Stimulated activated naive CD4-positive, alpha-beta T cell (primary cell): ENCODE measurements around the gene FEZF2.

Source experiments
- DNase-seq, 6 experiments: peaks; one replicate each; lab custom pipeline; 2025; lab: John Stamatoyannopoulos, UW

Gene FEZF2

DNA sequence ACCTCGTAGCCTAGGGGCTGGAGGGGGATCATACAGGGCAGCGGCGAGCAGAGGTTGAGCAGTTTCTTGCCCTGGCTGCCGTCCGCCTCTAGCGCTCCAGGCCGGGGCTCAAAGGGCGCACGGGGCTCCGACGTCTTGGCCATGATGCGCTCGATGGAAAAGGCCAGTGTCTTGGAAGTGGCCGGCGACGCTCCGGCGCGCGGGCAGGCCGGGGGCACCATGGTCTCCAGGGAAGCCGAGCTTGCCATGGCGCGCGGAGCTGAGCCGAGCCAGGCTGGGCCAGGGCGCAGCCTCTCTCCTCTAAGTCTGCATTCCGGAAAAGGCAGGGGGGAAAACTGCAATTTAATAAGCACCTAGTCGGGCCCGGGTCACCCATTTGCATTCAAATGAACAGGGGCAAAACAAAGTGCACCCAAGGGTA lies 719 bp downstream of the FEZF2 start:
- DNase-seq, result no peak

DNA sequence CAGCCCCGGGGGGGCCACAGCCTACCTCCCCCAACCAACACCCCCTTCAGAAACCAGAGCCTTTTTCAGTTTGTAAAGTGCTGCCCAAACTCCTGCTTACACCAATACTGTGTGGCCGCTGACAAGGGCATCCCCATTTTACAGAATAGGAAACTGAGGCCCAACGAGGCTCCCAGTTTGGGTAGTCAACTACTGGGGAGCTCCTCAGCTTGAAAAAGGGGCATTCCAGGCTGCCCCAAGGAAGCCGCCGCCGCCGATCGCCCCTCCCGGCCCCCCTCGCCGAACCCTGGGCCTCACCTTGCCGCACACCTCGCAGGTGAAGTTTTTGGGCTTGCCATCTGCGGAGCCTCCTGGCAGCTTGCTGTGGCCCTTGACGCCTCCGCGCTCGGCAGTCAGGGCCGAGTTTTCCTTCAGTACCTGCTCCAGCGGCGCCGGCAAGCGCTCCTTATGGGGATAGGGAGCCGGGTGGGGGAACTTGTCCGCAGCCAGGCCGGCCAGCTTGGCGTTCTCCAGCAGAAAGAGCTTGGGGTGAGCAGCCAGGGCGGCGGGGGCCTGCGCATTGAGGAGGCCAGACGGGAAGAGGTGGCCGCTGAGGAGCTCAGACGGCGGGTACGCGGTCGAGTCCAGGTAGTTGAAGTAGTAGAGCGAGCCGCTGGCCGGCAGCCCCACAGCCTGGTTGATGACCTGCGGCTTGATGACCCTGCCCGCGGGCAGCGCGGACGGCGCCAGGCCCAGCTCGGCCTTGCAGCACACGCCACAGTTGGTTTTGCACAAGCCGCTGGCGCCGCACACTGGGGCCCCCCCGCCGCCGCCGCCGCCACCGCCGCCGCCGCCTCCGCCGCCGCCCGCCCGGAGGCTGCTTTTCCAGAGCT lies 1.4 kb downstream of the FEZF2 start:
- DNase-seq, result no peak

DNA sequence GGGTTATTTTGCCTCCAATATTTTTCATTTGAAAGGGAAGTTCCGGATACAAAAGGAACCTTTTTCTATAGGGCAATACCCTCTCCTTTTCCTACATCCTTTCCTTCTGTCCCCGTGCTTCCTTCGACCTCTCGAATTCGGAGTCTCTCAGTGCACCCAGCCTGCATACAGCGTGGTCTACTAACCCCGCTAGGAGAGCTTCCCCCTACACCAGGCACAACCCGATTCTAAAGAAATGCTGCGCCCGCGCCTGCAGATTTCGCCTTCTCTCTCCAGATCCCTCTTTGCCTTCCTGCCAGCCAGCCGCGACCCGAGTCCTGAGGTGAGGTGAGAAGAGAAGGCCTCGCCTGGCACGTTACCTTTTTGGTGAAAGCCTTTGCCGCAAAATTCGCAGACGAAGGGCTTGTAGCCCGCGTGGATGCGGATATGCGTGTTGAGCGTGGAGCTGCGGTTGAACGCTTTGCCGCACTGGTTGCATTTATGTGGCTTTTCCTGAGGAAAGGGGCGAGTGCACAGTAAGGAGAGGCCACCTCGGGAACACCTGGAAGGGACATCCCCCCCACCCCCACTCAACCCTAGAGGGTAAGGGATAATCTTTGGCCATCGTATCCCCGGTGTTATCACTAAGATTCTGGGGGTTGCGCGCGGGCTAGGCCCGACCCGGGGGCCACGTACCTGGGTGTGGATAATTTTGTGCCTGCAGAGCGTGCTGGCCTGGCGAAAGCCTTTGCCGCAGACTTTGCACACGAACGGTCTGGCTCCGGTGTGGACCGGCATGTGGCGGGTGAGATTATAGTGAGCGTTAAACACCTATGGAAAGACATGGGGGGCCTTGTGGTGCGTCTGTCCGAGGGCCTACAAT lies 2.3 kb downstream of the FEZF2 start:
- DNase-seq, result no peak

DNA sequence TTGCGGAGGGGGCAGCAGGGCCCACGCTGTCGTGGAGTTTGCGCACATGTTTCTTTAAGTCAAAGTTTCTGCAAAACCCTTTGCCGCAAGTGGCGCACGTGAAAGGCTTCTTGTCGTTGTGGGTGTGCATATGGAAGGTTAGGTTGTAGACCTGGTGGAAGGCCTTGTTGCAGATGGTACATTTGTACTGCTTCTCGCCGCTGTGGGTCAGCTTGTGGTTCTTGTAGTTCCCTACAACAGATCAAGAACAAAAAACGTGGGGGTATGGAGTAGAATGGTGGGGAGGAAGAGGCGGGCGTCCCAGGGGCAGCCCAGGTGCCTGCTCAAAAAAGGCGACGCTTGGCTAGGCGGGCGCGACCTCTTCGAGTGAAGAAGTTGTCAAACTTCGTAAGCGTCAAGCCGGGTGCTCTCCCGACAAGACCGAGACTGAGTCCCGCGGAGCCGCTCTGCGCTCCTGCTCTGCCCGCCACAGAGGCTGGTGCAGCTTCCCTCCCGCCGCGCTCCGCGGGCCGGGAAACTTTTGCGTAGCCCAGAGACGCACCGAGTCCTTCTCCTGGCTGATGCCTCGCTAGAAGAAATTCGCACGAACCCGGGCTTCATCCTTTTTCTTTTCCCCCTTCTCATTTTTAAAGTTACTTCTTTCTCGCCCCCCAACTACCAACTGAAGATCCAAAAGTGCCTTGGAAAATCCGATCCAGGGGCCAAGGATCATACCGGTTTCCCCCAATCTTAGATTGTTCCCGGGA lies 3.1 kb downstream of the FEZF2 start:
- DNase-seq, result no peak

DNA sequence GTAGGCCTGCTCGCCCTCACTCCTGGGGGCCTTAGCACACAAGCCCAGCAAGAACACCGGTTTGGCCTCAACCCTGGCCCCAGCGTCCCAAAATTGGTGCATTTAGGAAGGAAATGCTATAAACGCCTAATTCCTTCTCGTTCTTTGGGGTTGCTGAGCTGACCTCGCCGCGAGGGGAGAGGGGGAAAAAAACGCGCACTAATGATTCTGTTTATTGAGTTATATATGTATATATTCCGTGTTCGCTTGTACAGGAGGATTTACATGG lies 3.9 kb downstream of the FEZF2 start:
- no peak for DNase-seq

DNA sequence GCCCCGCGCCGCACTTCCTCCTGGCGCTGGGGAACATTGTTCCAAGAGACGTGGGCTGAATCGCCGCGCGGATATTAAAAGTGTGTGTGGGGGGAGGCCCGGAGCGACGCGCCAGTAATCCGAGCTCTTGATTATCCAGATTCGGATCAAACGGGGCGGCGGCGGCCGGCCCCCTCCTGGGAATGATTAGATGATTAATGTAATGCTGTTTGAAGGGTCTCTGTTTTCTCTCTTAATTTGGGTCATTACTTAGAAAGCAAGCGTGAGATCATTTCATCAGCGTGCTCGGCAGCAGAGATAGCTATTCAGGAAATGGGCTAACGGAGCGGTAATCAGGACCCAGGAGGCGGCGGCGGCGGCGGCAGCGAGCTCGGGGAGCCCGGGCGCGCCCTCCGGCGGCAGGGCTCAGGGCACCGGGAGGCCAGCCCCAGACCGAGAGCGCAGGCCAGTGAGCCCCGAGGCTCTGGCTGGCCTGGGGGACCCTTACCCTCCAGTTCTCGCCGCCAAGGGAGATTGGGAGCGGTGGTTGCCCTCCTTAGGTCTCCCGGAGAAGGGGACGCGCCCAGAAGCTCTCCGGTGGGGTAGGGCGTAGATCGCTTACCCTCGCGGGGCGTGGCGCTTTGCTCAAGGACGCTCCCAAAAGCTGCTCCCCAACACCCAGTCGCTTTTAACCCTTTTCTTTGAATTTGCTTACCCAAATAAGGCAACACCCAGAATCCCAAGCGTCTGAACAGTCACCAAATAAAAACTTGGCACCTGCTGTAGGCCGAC lies 4.5 kb downstream of the FEZF2 start:
- DNase-seq, result no peak

DNA sequence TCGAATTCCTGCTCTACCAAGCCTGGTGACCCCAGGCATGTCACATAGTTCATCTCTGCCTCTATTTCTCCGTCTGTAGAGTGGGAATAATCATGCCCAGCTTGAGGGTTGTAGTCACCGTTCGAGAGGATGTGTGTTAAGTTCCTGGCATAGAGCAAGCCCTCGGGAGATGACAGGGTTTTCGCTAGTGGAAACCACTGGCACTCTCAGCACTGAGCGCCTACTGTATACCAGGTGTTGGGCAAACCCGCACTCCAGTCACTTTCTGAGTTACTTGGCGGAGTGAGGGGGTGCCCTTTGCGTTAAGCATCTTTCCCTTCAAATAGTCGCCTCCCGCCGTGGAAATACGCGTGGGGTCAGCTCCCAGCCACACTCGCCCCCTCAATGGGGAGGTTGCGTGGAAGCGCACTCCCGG lies 5.1 kb downstream of the FEZF2 start:
- DNase-seq, result no peak

DNA sequence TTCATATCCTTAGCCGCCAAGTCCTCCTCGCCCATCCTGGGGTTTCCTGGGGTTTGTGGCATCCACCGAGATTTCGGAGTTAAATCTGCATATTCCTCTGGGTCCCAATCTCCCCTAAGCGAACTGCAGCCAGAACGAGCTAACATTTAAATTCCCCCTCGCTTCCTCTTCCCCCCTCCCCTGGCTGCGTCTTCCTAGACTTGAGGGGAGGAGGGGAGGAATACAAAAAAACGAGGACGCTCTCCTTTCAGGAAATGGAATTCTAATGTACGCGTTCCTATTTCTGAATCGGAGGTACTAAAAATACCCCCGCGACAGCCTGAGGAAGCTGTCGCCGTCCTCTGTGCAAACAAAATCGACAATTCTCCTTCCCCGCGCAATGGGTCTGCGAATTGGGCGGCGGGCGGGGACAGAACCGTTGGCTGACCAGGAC lies 5.6 kb downstream of the FEZF2 start:
- DNase-seq, result no peak

DNA sequence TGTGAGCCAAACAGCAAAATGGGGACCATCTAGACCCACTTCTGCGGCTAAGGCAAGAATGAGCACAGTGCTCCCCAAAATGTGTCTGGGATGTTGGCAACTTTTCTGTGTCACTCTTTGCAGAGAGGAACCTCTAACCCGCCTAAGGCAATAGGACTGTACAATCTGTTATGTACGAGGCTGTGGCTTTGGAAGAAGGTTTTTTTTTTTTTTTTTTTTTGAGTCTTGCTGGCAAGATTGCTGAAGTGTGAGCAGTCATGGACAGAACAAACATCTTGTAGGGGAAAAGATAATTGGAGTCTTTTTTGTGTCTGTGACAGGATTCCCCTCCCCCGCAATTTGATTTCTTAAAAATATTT lies 7.2 kb downstream of the FEZF2 start:
- DNase-seq, result no peak

DNA sequence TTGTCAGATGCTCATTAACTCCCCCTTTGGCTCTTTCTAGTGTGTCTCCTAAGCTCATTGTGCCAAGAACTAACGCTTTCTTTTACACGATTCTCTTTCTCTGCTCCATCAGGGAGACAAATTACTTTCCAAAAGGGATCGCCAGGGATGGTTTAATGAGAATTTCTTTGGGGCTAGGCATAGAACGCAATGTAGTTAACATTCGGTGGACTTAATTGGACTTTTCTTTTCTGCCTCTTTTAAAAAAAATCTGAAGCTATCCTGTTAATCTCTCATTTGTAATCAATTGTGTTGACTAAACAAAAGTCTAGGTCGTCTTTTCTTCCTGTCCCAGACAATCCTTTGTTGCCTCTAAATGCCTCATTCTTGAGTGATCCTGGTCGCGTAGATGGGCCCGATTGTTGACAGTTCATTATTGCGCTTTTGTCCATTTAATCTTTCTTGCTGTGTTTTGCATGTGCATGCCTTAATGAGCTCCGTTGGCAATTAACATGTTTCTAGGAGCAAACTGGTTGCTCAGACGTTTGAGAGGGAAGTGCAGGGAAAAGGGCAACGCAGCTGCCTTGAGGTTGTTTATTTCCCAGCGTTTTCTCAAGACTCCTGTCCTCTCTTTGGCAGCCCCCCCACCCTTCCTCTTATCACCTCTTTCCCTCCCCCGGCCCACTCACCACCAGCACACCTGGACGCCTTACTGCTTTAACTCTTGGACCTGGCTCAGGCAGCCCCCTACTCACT lies 7.8 kb downstream of the FEZF2 start:
- no peak for DNase-seq

DNA sequence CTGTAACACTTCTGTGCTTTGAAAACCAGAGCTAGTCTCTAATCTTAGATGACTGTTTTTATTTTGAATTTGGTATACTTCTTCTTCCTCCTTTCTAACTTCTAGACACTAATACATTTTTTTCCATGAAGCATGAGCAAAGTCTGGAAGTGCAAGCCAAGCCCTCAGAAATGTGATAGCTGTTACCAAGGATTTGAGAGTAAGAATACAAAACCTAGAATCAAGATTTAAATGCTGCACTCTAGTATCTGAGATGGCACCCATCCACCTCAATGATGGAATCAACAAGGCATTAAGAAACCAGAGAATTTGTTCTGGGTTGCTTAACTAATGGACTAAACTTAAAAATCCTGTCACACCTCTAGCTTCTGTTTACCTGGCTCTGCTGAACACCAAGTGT lies 9.2 kb downstream of the FEZF2 start:
- no peak for DNase-seq

DNA sequence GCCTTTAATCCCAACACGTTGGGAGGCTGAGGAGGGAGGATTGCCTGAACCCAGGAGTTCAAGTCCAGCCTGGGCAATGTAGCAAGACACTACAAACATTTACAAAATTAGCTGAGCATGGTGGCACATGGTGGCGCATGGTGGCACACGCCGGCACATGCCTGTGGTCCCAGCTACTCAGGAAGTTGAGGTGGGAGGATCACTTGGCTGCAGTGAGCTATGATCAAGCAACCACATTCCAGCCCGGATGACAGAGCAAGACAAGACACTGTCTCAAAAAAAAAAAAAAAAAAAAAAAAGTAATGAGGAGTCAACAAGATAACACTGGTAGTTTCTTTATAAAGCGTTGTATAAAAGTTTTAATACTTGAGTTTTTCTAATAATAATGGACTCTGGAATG lies 10.1 kb downstream of the FEZF2 start:
- DNase-seq, result no peak

DNA sequence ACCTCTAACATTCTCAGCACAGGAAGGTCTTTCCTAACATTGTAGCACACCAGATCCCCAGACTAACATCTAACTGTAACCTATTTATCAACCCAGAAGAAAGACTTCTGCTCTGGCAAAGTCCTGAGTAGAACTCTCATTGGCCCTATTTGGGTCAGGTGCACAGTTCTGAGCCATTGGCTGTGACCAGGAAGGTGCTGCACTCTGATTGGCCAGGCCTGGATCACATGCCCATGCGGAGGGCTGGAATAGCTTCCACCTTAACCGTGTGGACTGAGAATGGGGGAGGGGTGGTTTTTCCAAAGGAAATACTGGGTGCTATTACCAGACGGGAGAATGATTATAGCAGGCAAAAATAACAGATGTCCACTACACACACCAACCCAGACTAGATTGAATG lies 11.5 kb downstream of the FEZF2 start:
- DNase-seq, result no peak

DNA sequence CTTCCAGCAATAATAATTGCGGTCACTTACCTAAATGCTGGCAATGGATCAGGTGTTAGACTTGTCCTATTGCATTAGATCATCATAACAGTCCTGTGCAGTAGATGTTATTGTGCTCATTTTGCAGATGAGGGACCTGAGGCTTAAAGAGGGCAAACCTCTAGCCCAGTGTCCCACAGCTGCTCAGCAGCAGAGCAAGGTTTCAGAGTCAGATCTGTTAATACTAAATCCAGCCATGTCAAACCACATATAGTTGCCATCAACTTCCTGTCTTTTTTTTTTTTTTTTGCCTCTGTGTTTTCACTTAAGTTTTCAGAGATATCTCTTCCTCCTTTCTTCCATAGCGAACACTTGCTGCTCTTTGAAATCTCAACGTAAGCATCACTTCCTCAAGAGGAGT lies 12.1 kb downstream of the FEZF2 start:
- DNase-seq, result no peak

DNA sequence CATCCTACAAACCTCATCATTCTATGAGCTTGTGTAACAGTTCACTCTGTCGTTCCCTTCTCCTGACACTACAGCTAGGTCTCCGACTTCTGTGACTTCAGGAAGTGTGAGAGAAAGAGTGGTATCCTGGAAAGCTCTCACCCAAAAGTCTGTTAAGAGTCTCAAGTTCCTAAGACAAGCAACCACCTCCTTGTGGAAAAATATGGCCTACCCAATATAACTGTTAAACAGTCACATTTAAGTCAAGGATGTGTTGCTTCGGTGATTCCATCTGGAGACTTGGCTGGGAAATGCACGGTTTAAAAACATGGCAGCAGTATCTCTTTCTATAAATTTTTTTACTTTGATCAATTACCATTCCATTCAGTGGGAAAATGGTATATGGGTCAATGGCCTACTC lies 13.8 kb downstream of the FEZF2 start:
- DNase-seq, result no peak

DNA sequence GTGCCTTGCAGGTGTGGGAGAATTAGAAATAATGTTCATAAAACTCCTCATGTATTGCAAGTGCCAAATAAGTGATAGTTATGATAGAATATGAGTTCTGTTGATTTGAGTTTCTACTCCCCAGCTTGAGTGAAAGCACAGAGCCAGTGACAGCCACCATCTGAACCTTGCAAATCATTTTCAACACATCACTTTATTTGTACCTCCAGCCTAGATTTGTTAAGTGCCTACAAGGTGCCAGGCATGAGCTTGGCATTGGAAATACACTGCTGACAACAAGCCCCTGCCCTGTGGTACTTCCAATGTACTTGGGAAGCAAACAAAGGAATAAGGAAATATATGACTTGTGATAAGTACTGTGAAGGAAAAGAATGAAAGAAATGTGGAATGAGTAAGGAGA lies 17.0 kb downstream of the FEZF2 start:
- no peak for DNase-seq

DNA sequence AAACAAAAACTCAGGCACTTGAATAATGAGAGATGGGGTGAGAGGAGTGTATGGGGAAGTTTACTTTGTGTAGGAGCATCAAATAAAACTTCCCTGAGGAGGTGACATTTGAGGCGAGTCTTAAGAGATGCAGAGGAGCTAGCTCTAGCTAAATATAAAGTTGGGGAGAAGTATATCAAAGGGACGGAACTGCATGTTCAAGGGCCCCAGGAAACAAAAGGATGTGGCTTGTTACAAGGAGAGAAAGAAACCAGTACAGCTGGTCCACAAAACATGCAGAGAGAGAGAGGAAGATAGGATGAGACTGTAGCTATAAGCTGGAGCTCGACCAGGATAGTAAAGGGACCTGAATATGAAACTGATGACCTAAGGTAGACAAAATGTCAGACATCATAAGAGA lies 17.6 kb downstream of the FEZF2 start:
- DNase-seq, result no peak

DNA sequence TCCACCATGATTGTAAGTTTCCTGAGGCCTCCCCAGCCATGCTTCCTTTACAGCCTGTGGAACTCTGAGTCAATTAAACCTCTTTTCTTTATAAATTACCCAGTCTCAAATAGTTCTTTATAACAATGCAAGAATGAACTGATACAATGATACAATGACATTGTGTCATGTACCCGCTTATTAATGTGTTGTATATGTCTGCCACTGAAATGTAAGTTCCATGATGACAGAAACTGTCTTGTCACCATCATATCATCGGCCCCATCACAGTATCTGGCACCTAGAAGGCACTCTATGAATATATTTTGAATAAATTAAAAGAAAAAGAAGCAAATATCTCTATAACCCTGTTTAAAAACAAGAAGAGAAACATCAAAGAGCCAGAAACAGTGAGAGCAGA lies 29.6 kb downstream of the FEZF2 start:
- DNase-seq, result no peak

DNA sequence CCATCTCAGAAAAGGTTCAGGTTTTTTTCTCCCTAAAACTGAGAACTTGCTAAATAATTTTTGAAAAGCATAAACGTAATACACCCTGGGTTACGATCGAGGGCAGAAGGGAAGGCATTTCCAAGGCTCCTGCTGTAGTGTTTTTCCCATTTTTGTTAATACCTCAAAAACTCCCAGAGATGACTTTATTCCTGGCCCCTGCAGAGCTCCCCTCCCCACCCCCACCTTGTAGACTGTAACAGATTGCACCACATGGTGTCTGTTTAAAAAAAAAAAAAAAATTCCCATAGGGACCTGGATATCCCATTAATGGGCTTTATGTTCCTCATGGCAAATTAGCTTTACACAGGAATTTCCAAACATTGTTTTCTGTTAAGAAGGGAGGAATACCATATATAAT lies 38.2 kb downstream of the FEZF2 start:
- no peak for DNase-seq

DNA sequence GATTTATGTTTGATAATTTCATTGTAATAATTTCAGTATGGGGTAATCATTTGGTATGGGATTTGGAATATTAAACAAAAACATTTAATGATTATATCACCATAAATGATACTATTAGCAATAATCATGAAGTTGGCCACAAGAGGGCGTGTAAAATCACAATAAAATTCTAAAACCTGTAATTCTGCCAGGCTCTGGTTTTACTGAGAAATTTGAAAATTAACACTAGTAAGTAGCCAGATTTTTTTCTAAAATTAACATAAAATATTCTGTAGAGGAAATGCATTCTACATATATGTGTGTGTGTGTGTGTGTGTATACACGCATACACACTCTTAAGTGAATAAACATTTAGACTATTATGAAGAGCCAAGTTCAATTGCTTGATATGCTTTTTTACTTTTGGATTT lies 40.5 kb downstream of the FEZF2 start:
- peak in 1 of 6 experiments; percentile 3 for DNase-seq

DNA sequence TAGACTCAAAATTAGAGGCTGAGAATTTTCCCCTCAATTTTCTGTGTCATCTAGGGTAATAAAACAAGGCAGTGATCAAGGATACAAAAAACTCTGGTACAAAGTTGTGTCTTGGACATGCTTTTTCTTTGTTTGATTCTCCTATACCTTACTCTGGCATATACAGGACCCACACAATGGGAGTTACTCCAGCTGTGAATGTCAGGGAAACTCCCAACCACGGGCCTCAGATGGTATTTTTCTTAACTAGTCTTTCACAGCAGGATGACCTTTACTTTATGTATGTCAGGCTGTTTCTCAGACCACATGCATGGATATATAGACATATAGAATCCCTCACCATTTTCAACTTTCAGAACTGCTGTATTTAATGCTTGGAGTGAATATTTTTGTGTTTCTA lies 41.3 kb downstream of the FEZF2 start:
- no peak for DNase-seq
